Heart left ventricle (tissue), 16 donors: ENCODE measurements around the gene GIMAP5. TPM values are rescaled to one million over a fixed set of nuclear protein-coding genes. Genes with fewer than 3 reads are reported as not detected.

ENCODE experiments used
- ATAC-seq, 4 donors: fragments of 200-7000 bp; cut with Tn5 transposase; one replicate each; pipeline ENCODE4 v1.9.1; 2020 to 2022; ENCODE audit warnings: moderate library complexity in 4 of 4, mild to moderate bottlenecking in 3 of 4, moderate number of reproducible peaks in 1 of 4
- DNase-seq, 5 donors: peaks; one replicate each; pipeline ENCODE4 v3.0.0-alpha.2; 2020
- H3K27ac ChIP-seq, 12 donors: fragments of 200-600 bp; sonication (generic) in 4 of 12; one replicate each; pipeline versions ENCODE4 v1.5.0 to v1.8.0; 2016 to 2022; ENCODE audit warnings: mild to moderate bottlenecking in 2 of 12
- H3K27me3 ChIP-seq, 9 donors: fragments of 200-600 bp; sonication (generic) in 2 of 9; one replicate each; pipeline versions ENCODE4 v1.5.1 to v1.8.0; 2016 to 2022; ENCODE audit warnings: mild to moderate bottlenecking in 3 of 9
- H3K36me3 ChIP-seq, 9 donors: fragments of 200-600 bp; sonication (generic) in 2 of 9; one replicate each; pipeline versions ENCODE4 v1.5.0 to v1.8.0; 2018 to 2022; ENCODE audit warnings: mild to moderate bottlenecking in 2 of 9
- H3K4me1 ChIP-seq, 12 donors: fragments of 200-600 bp; sonication (generic) in 4 of 12; one replicate each; pipeline versions ENCODE4 v1.5.0 to v1.8.0; 2016 to 2022; ENCODE audit warnings: mild to moderate bottlenecking in 3 of 12
- H3K4me3 ChIP-seq, 12 donors: fragments of 200-600 bp; sonication (generic) in 4 of 12; one replicate each; pipeline versions ENCODE4 v1.5.0 to v1.8.0; 2017 to 2022; ENCODE audit warnings: mild to moderate bottlenecking in 9 of 12, moderate library complexity in 4 of 12
- H3K9me3 ChIP-seq, 12 donors: fragments of 200-600 bp; sonication (generic) in 4 of 12; one replicate each; pipeline versions ENCODE4 v1.5.0 to v1.8.0; 2016 to 2022; ENCODE audit warnings: mild to moderate bottlenecking in 1 of 12
- CTCF ChIP-seq, 12 donors: fragments of 200-600 bp; sonication (generic) in 4 of 12; IDR thresholded peaks; one replicate each; pipeline versions ENCODE4 v1.5.0 to v1.8.0; 2018 to 2022; ENCODE audit warnings: antibody characterized with exemption in 12 of 12, mild to moderate bottlenecking in 5 of 12
- POLR2A ChIP-seq, 2 donors: fragments of 450-650 bp; IDR thresholded peaks; one replicate each; pipeline ENCODE4 v1.6.1; 2017; ENCODE audit warnings: antibody characterized with exemption in 2 of 2, mild to moderate bottlenecking in 2 of 2, moderate library complexity in 2 of 2
- WGBS, 4 donors: extraction: QIAGEN DNeasy Blood & Tissue Kit in 2 of 4; methylation state at CpG; one replicate each; pipeline versions ENCODE4 v1.1.5 to v1.1.7; 2013 to 2018; 5-methylcytosine and 5-hydroxymethylcytosine counted together
- intact Hi-C, 10 donors: fragments of 100-400 bp; cut with DNase I; formaldehyde crosslinking; loops; one replicate each; pipeline versions ENCODE4 v1.11.1 to v1.14.2; 2022
- polyA plus RNA-seq, 2 donors: library from polyadenylated mRNA; stranded (reverse); fragments of 200-250 nt; gene quantifications; one replicate each; pipeline ENCODE4 v1.2.3, GENCODE V29; 2013
- total RNA-seq, 9 donors: library from RNA; depleted of rRNA in 2 of 9; stranded (reverse); fragments of >200 nt in 2 of 9; fragmentation: NEBNext Ultra II Directional in 3 of 9; extraction: Animal tissue kit (Norgen Biotek cat#: 25700) in 3 of 9; gene quantifications; one replicate each; pipeline versions ENCODE4 v1.1.0 to v1.2.4, GENCODE V29; 2016 to 2023
- donor health status: ischemic (EF 13 %, LVEDD 7.1; RV severe dilation, severe dysfunction).
- donor health status: healthy with polysubstance abuse.
- donor health status: DM: no; HTN: yes; CAD: no.
- donor health status: DM: no; HTN: no; CAD: no.
- donor health status: ischemic (EF 25% LVEDD 6.9; RV normal size, moderate dysfunction).
- donor health status: ischemic (EF 25% LVEDD 5.7; RV mildly dilated, moderate dysfunction).
- donor health status: healthy.
- donor health status: DM: yes; HTN: yes; CAD: no.
- donor health status: ischemic (EF 35%, LVEDD 5.7; RV mildly dilated, moderate dysfunction).
- donor health status: nonischemic (EF 11% LVEDD 7.7; RV severe dilation, severe dysfunction).
- donor health status: DM: yes; HTN: yes; CAD: no.
- donor health status: PGD.
- donor health status: ischemic (EF 29% LVEDD 5.4; RV normal size, mild dysfunction).
- donor health status: nonischemic (EF 23%, LVEDD 6.1; RV moderate dilation, normal function).

The GIMAP5 gene
- total and polyA plus RNA-seq, 11 donors = 6.4 to 40.4 (median 19.3) TPM

- H3K27ac ChIP-seq = peak overlapping the region; percentile 77 to 97 (median 90)
- peaks cover 0 to 54% (median 6%) of the 10 kb centered on the region in 12 donors for H3K4me1 ChIP-seq
- TF ChIP-seq POLR2A (IDR thresholded peaks at IDR 0.05) (no peak), CTCF (IDR thresholded peaks at IDR 0.05) (no peak)
- ATAC-seq (no peak), DNase-seq (no peak)
- H3K4me3 ChIP-seq = peak overlapping the region; percentile 28 to 80 (median 60)
- 49 to 60% (median 55%) methylated on average over 4 of the region's 4 CpGs for WGBS, 4 donors
- no peaks in the 10 kb centered on the region for H3K27me3 ChIP-seq
- peaks cover 0 to 37% (median 13%) of the 10 kb centered on the region in 9 donors for H3K36me3 ChIP-seq
- intact Hi-C loops = loop anchor here in 5 of 10 donors (1.0 to 10.0 kb wide), 5 partner anchors 35 to 152 kb away; partner anchors contain the start of genes GIMAP6 (in 3 of the 5) and GIMAP4 (in 1 of the 5)
- H3K9me3 ChIP-seq = peaks cover 0 to 20% (median 6%) of the 10 kb centered on the region in 12 donors
Measured at GRCh38 chr7:150716939-150717338, 20.3 kb upstream of the GIMAP5 start.

DNA sequence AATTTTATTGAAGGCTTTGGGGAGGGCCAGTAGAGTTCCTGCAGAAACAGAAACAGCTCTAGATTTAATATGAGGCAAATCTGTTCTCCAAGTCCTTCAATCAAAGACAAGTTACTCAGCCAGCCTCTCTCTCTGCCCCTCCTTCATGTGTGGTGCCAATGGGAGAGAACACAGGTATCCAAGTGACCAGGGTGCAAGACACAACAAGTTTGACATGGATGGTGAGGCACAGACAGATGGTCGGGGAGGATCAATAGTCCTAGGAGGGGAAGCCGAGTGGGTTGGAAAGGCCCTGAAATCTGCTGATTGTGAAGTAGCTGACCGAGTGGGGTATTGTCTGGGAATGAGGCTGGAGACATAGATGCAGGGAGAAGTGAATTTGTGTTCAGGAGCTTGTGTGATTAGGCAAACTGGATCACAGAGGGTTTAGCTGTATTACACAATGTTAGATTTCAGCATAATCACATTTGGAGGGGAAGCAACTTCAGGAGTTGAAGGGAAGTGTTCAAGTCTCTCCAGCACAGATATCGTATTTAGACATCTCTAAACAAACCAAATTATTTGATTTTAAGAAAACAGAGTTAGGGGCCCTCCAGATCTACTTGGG, 19.3 kb upstream of the GIMAP5 start:
- peak in 1 of 4 donors; percentile 21 for ATAC-seq

DNA sequence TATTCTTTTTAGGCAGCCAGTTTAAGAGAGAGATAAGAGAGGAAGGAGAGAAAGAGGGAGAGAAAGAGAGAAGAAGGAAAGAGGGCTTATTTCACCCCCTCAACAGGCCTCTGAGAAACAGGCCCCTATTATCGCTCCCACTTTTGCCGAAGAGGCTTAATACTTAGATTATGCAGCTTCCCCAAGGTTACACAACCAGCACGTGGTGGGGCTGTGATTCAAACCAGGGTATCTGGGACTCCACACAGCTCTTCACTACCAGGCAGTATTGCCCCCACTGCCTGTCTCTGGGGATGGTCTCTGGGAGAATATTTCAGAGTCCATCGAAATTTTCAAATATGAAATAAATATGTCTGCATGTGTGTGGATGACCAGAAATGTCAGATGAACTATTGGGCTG, 17.8 kb upstream of the GIMAP5 start:
- Histone ChIP-seq H3K4me3 (peak overlapping the region in 3 of 12 donors; percentile 65 to 78 (median 67)), H3K27me3 (no peaks in the 10 kb centered on the region), H3K4me1 (peaks cover 0 to 72% (median 10%) of the 10 kb centered on the region in 12 donors), H3K27ac (peak overlapping the region in 11 of 12 donors; percentile 4 to 97 (median 90)), H3K9me3 (peaks cover 0 to under 1% (median 0%) of the 10 kb centered on the region in 12 donors), H3K36me3 (peaks cover 0 to 55% (median 13%) of the 10 kb centered on the region in 9 donors)
- no peak for DNase-seq
- 60 to 82% (median 77%) methylated on average over 4 of the region's 4 CpGs for WGBS, 4 donors
- no peak for ATAC-seq
- TF ChIP-seq POLR2A (IDR thresholded peaks at IDR 0.05) = no peak
- TF ChIP-seq CTCF (IDR thresholded peaks at IDR 0.05) = no peak
- intact Hi-C loops = loop anchor here in 5 of 10 donors (5.0 to 10.0 kb wide), 4 partner anchors 37 to 155 kb away; partner anchors contain the start of genes GIMAP6 (in 3 of the 5) and GIMAP4 (in 1 of the 5)

More for the DNA sequence above, 19.3 kb upstream of the GIMAP5 start:
- Histone ChIP-seq H3K27me3 (no peaks in the 10 kb centered on the region), H3K9me3 (peaks cover 0 to 16% (median 3%) of the 10 kb centered on the region in 12 donors), H3K4me1 (peaks cover 0 to 64% (median 6%) of the 10 kb centered on the region in 12 donors), H3K4me3 (peak overlapping the region; percentile 28 to 80 (median 60)), H3K27ac (peak overlapping the region; percentile 77 to 97 (median 90)), H3K36me3 (peaks cover 0 to 43% (median 13%) of the 10 kb centered on the region in 9 donors)
- 53 to 75% (median 58%) methylated on average over 4 of the region's 4 CpGs for WGBS, 4 donors
- intact Hi-C loops = loop anchor here in 5 of 10 donors (5.0 to 10.0 kb wide), 4 partner anchors 36 to 153 kb away; partner anchors contain the start of genes GIMAP6 (in 3 of the 5) and GIMAP4 (in 1 of the 5)
- no peak for DNase-seq
- TF ChIP-seq CTCF (IDR thresholded peaks at IDR 0.05) = no peak
